Prostate gland (tissue), 2 donors: ENCODE results near the gene TMEM59L. TPM values are rescaled to one million over a fixed set of nuclear protein-coding genes. Genes with fewer than 3 reads are reported as not detected.

Source experiments
- DNase-seq: peaks from one replicate; pipeline ENCODE4 v3.0.0-alpha.2; 2019; ENCODE audit warnings: low spot score
- H3K27ac ChIP-seq, 2 donors: fragments of 200-600 bp; sonication (generic); 2 replicates each; pipeline ENCODE4 v1.5.1; 2017 to 2019
- H3K27me3 ChIP-seq: fragments of 200-600 bp; sonication (generic); replicated peaks from 2 replicates; pipeline ENCODE4 v1.5.1; 2019; ENCODE audit not compliant: insufficient read depth
- H3K36me3 ChIP-seq, 2 donors: fragments of 200-600 bp; sonication (generic); 1 replicate in 1 of 2; 2 replicates in 1 of 2; pipeline versions ENCODE4 v1.5.1 to v1.8.1; 2017 to 2019
- H3K4me1 ChIP-seq: fragments of 200-600 bp; sonication (generic); replicated peaks from 2 replicates; pipeline ENCODE4 v1.5.1; 2019
- H3K4me3 ChIP-seq, 2 donors: fragments of 200-600 bp; sonication (generic); 2 replicates each; pipeline ENCODE4 v1.5.1; 2017 to 2019
- H3K9me3 ChIP-seq: fragments of 200-600 bp; sonication (generic); 2 replicates; pipeline ENCODE4 v1.5.1; 2017
- CTCF ChIP-seq, 4 experiments: fragments of 200-600 bp in 2 of 4; fragments of 450-650 bp in 2 of 4; sonication (generic) in 2 of 4; IDR thresholded peaks; 1 replicate in 3 of 4; 2 replicates in 1 of 4; pipeline ENCODE4 v1.5.1; 2016 to 2019; ENCODE audit warnings: antibody characterized with exemption in 4 of 4, mild to moderate bottlenecking in 2 of 4, moderate library complexity in 2 of 4
- POLR2A ChIP-seq: fragments of 450-650 bp; IDR thresholded peaks from one replicate; pipeline ENCODE4 v1.6.1; 2016; ENCODE audit warnings: antibody characterized with exemption, mild to moderate bottlenecking
- POLR2AphosphoS5 ChIP-seq: sonication (generic); formaldehyde crosslinking; IDR thresholded peaks from one replicate; pipeline ENCODE4 v1.6.1; 2017; ENCODE audit warnings: antibody characterized with exemption
- WGBS: methylation state at CpG from one replicate; pipeline ENCODE4 v1.1.5; 2018; 5-methylcytosine and 5-hydroxymethylcytosine counted together
- intact Hi-C: fragments of 100-400 bp; cut with DNase I; formaldehyde crosslinking; loops from one replicate; pipeline ENCODE4 v1.14.2; 2022
- total RNA-seq, 2 donors: library from RNA; depleted of rRNA; stranded (reverse); fragments of >200 nt; gene quantifications; one replicate each; pipeline ENCODE4 v1.1.0, GENCODE V29; 2016

Gene TMEM59L
- total RNA-seq, 2 donors from 2014 or later, result 0.27 to 3.6 TPM

- no peaks in the 10 kb centered on the region for H3K36me3 ChIP-seq
- peaks cover 4% of the 10 kb centered on the region for H3K27me3 ChIP-seq
- intact Hi-C loops, result no loop called here
- no peaks in the 10 kb centered on the region for H3K9me3 ChIP-seq
- TF ChIP-seq CTCF (IDR thresholded peaks at IDR 0.05), result no peak
- no peak overlapping the region for H3K4me3 ChIP-seq
- no peak for DNase-seq
- no peaks in the 10 kb centered on the region for H3K4me1 ChIP-seq
- no peak overlapping the region for H3K27ac ChIP-seq
- 90% methylated on average over 4 of the region's 4 CpGs for whole genome bisulfite sequencing
Observed at GRCh38 chr19:18601875-18602274, 10.8 kb upstream of the TMEM59L start.

GRCh38 chr19:18603255-18603957 is 9.3 kb upstream of the TMEM59L start:
- H3K9me3 ChIP-seq, result no peaks in the 10 kb centered on the region
- H3K4me3 ChIP-seq, result no peak overlapping the region
- TF ChIP-seq CTCF (IDR thresholded peaks at IDR 0.05) (no peak), POLR2AphosphoS5 (no peak), POLR2A (no peak)
- H3K4me1 ChIP-seq, result peaks cover 10% of the 10 kb centered on the region
- no peaks in the 10 kb centered on the region for H3K36me3 ChIP-seq
- intact Hi-C loops, result no loop called here
- peaks cover 16% of the 10 kb centered on the region for H3K27me3 ChIP-seq
- no peak overlapping the region for H3K27ac ChIP-seq
- DNase-seq, result no peak
- WGBS, result 20% methylated on average over 24 of the region's 32 CpGs

GRCh38 chr19:18603958-18604819 is 8.5 kb upstream of the TMEM59L start:
- no peak overlapping the region for H3K4me3 ChIP-seq
- no peak for DNase-seq
- WGBS, result 55% methylated on average over 15 of the region's 26 CpGs
- no peak overlapping the region for H3K27ac ChIP-seq
- intact Hi-C loops, result no loop called here
- no peaks in the 10 kb centered on the region for H3K9me3 ChIP-seq
- peaks cover 23% of the 10 kb centered on the region for H3K27me3 ChIP-seq
- no peak for TF ChIP-seq CTCF (IDR thresholded peaks at IDR 0.05)
- TF ChIP-seq POLR2A, result no peak
- no peak for TF ChIP-seq POLR2AphosphoS5
- no peaks in the 10 kb centered on the region for H3K36me3 ChIP-seq
- peaks cover 10% of the 10 kb centered on the region for H3K4me1 ChIP-seq

- intact Hi-C loops, result no loop called here
Observed at GRCh38 chr19:18604820-18605159, 7.9 kb upstream of the TMEM59L start.

More at GRCh38 chr19:18604820-18605159, 7.9 kb upstream of the TMEM59L start:
- no peak overlapping the region for H3K4me3 ChIP-seq
- 58% methylated on average over 10 of the region's 10 CpGs for WGBS
- H3K9me3 ChIP-seq, result no peaks in the 10 kb centered on the region
- DNase-seq, result no peak
- H3K36me3 ChIP-seq, result no peaks in the 10 kb centered on the region
- peaks cover 28% of the 10 kb centered on the region for H3K27me3 ChIP-seq
- TF ChIP-seq CTCF (IDR thresholded peaks at IDR 0.05) (no peak), POLR2AphosphoS5 (no peak), POLR2A (no peak)
- H3K4me1 ChIP-seq, result peaks cover 10% of the 10 kb centered on the region
- no peak overlapping the region for H3K27ac ChIP-seq
